Vagina (tissue), 2 donors: Measurements from ENCODE around the gene ADAMTSL1.

Source experiments
- POLR2A ChIP-seq, 2 donors: fragments of 450-650 bp; IDR thresholded peaks; one replicate each; pipeline ENCODE4 v1.6.1; 2017; ENCODE audit warnings: antibody characterized with exemption in 2 of 2, mild to moderate bottlenecking in 2 of 2, moderate library complexity in 2 of 2
- POLR2AphosphoS5 ChIP-seq, 2 donors: sonication (generic); formaldehyde crosslinking; IDR thresholded peaks; one replicate each; pipeline ENCODE4 v1.9.0; 2017; ENCODE audit warnings: antibody characterized with exemption in 2 of 2, mild to moderate bottlenecking in 2 of 2, low read depth in 1 of 2; ENCODE audit not compliant: insufficient read depth in 1 of 2
- TF ChIP-seq, protein P1 (sequence below), 3 experiments: fragments of 450-650 bp in 2 of 3; fragments of 200-600 bp in 1 of 3; sonication (generic) in 1 of 3; IDR thresholded peaks; one replicate each; pipeline ENCODE4 v1.5.1; 2017 to 2019; ENCODE audit warnings: antibody characterized with exemption in 3 of 3, mild to moderate bottlenecking in 2 of 3, moderate library complexity in 2 of 3

DNA sequence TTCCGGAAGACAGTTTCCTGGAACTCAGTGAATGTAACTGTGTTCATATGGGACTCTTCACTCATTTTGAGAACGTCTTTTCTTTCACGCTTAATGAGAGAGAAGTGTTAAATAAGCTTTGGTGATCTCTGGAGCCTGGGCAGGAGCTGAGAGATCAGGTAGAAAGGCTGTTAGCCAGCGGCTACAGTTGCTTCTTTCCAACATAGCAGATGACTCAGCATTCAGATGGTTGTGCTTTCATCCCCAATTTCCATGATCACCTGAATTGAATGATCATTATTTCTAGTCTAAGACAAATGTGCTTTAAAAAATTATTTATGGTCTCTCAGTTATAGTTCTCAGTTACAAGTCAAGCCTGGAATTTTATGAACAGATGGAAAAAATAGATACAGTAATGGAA lies 234.5 kb downstream of the ADAMTSL1 start:
- TF ChIP-seq, protein P1, sequence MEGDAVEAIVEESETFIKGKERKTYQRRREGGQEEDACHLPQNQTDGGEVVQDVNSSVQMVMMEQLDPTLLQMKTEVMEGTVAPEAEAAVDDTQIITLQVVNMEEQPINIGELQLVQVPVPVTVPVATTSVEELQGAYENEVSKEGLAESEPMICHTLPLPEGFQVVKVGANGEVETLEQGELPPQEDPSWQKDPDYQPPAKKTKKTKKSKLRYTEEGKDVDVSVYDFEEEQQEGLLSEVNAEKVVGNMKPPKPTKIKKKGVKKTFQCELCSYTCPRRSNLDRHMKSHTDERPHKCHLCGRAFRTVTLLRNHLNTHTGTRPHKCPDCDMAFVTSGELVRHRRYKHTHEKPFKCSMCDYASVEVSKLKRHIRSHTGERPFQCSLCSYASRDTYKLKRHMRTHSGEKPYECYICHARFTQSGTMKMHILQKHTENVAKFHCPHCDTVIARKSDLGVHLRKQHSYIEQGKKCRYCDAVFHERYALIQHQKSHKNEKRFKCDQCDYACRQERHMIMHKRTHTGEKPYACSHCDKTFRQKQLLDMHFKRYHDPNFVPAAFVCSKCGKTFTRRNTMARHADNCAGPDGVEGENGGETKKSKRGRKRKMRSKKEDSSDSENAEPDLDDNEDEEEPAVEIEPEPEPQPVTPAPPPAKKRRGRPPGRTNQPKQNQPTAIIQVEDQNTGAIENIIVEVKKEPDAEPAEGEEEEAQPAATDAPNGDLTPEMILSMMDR (IDR thresholded peaks at IDR 0.05), result no peak
- no peak for TF ChIP-seq POLR2A (IDR thresholded peaks at IDR 0.05)
- no peak for TF ChIP-seq POLR2AphosphoS5 (IDR thresholded peaks at IDR 0.05; ENCODE audit: insufficient read depth in 1 of 2, low read depth in 1 of 2)
